ENCODE measurements around the gene NHEJ1. TPM values are rescaled to one million over a fixed set of nuclear protein-coding genes. Genes with fewer than 3 reads are reported as not detected.

Gene NHEJ1
- total RNA-seq, 1 experiment from 2014 or later, result 20.8 TPM

- H3K9me3 ChIP-seq (ENCODE audit: control insufficient read depth, low read depth, low read length), result no peaks in the 10 kb centered on the region
- Mint-ChIP-seq H3K4me1 (peaks cover 9 to 13% of the 10 kb centered on the region in 2 experiments), H3K4me3 (no peak overlapping the region), H3K9me3 (no peaks in the 10 kb centered on the region), H3K27ac (no peak overlapping the region), H3K27me3 (ENCODE audit: low read depth) (no peaks in the 10 kb centered on the region), H3K36me3 (ENCODE audit: insufficient read depth in 1 of 3, low read depth in 3 of 3) (no peaks in the 10 kb centered on the region)
- H3K4me1 ChIP-seq (ENCODE audit: insufficient read depth, low read length), result no peaks in the 10 kb centered on the region
- H3K14ac ChIP-seq (ENCODE audit: insufficient read depth, low read length), result no peak overlapping the region
- H2AK5ac ChIP-seq (ENCODE audit: insufficient read length, low read length), result no peak overlapping the region
- no peak overlapping the region for H2AFZ ChIP-seq (ENCODE audit: low read length)
- H3K56ac ChIP-seq (ENCODE audit: insufficient read length, low read depth, low read length), result no peak overlapping the region
- no peak overlapping the region for H4K91ac ChIP-seq (ENCODE audit: insufficient read length, low read depth, low read length)
- TF ChIP-seq, protein P1, sequence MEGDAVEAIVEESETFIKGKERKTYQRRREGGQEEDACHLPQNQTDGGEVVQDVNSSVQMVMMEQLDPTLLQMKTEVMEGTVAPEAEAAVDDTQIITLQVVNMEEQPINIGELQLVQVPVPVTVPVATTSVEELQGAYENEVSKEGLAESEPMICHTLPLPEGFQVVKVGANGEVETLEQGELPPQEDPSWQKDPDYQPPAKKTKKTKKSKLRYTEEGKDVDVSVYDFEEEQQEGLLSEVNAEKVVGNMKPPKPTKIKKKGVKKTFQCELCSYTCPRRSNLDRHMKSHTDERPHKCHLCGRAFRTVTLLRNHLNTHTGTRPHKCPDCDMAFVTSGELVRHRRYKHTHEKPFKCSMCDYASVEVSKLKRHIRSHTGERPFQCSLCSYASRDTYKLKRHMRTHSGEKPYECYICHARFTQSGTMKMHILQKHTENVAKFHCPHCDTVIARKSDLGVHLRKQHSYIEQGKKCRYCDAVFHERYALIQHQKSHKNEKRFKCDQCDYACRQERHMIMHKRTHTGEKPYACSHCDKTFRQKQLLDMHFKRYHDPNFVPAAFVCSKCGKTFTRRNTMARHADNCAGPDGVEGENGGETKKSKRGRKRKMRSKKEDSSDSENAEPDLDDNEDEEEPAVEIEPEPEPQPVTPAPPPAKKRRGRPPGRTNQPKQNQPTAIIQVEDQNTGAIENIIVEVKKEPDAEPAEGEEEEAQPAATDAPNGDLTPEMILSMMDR (conservative IDR thresholded peaks at IDR 0.05), result no peak
- no peak overlapping the region for H3K27ac ChIP-seq (ENCODE audit: insufficient read length, low read depth, low read length)
- no peaks in the 10 kb centered on the region for H3K79me1 ChIP-seq (ENCODE audit: insufficient read depth, low read depth, low read length, poor library complexity, severe bottlenecking)
- no peak overlapping the region for H4K8ac ChIP-seq (replicated peaks; ENCODE audit: insufficient read length, low read depth, low read length)
- no peak overlapping the region for H3K4ac ChIP-seq (ENCODE audit: low read depth, low read length)
- H2BK15ac ChIP-seq (ENCODE audit: low read depth, low read length), result no peak overlapping the region
- H3T11ph ChIP-seq (ENCODE audit: low read length), result no peak overlapping the region
- H3K4me2 ChIP-seq (ENCODE audit: insufficient read depth, insufficient read length, low read length), result no peak overlapping the region
- no peaks in the 10 kb centered on the region for H3K79me2 ChIP-seq (ENCODE audit: insufficient read depth, low read length)
- H2BK120ac ChIP-seq (ENCODE audit: low read depth, low read length, poor library complexity, severe bottlenecking), result no peak overlapping the region
- DNase-seq, result no peak
- H3K9ac ChIP-seq (ENCODE audit: extremely low read depth, insufficient read length, low read length), result no peak overlapping the region
- no peak overlapping the region for H3K23ac ChIP-seq (ENCODE audit: insufficient read length, low read depth, low read length)
- no peak overlapping the region for H3K18ac ChIP-seq (ENCODE audit: insufficient read length, low read depth, low read length)
- no peaks in the 10 kb centered on the region for H3K27me3 ChIP-seq (ENCODE audit: insufficient read depth, low read length)
- H2BK12ac ChIP-seq (ENCODE audit: insufficient read length, low read depth, low read length), result no peak overlapping the region
- no peaks in the 10 kb centered on the region for H3K23me2 ChIP-seq (ENCODE audit: insufficient read length, low read depth, low read length, poor library complexity, severe bottlenecking)
- H4K20me1 ChIP-seq (ENCODE audit: control insufficient read depth, insufficient read depth, insufficient read length), result no peaks in the 10 kb centered on the region
- WGBS (ENCODE audit: extremely low coverage, insufficient read length, low lambda C conversion rate), result no CpG with 5 or more reads among the region's 9 CpGs
- H4K5ac ChIP-seq (ENCODE audit: insufficient read length, low read depth, low read length), result no peak overlapping the region
- no peak overlapping the region for H2BK5ac ChIP-seq (ENCODE audit: insufficient read length, low read length)
- no peak overlapping the region for H2BK20ac ChIP-seq (ENCODE audit: low read depth, low read length, poor library complexity, severe bottlenecking)
These were observed 47.8 kb downstream of the NHEJ1 start for GRCh38 chr2:219112651-219113338.

All from H9 (cell line).